LNCaP clone FGC (cell line): Measurements from ENCODE around the gene ARMH4.

Experiments
- DNase-seq: peaks from one replicate; pipeline ENCODE4 v3.0.0-alpha.2; 2011; ENCODE audit warnings: low read depth
- H3K4me3 ChIP-seq: 2 replicates; pipeline ENCODE4 v1.5.1; 2011; ENCODE audit warnings: mild to moderate bottlenecking, low read depth, low read length, control low read depth
- TF ChIP-seq, protein P1 (sequence below): IDR thresholded peaks from 2 replicates; pipeline ENCODE4 v1.5.1; 2012; ENCODE audit warnings: mild to moderate bottlenecking; ENCODE audit not compliant: control insufficient read depth, insufficient read depth; ENCODE audit errors: extremely low read depth

Gene ARMH4

DNA sequence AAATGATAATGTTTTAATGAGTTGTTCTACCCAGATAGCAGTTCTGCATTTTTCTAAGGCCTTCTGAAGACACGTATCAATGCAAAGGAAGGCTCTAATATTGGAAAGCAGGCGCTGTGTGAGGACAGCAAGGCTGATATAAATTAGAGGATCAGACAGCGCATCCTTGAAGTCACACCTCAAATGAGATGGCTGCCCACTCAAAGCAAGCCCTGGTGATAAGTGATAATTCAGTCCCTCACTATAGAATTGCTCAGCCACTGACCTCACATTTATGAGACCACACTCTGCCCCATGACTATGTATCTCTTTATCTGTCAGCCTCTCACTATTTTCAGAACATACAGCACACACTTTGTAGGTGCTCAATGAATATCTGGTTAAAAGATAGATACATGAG lies 62.4 kb downstream of the ARMH4 start:
- no peak for DNase-seq
- TF ChIP-seq, protein P1, sequence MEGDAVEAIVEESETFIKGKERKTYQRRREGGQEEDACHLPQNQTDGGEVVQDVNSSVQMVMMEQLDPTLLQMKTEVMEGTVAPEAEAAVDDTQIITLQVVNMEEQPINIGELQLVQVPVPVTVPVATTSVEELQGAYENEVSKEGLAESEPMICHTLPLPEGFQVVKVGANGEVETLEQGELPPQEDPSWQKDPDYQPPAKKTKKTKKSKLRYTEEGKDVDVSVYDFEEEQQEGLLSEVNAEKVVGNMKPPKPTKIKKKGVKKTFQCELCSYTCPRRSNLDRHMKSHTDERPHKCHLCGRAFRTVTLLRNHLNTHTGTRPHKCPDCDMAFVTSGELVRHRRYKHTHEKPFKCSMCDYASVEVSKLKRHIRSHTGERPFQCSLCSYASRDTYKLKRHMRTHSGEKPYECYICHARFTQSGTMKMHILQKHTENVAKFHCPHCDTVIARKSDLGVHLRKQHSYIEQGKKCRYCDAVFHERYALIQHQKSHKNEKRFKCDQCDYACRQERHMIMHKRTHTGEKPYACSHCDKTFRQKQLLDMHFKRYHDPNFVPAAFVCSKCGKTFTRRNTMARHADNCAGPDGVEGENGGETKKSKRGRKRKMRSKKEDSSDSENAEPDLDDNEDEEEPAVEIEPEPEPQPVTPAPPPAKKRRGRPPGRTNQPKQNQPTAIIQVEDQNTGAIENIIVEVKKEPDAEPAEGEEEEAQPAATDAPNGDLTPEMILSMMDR, result no peak
- H3K4me3 ChIP-seq, result no peak overlapping the region

DNA sequence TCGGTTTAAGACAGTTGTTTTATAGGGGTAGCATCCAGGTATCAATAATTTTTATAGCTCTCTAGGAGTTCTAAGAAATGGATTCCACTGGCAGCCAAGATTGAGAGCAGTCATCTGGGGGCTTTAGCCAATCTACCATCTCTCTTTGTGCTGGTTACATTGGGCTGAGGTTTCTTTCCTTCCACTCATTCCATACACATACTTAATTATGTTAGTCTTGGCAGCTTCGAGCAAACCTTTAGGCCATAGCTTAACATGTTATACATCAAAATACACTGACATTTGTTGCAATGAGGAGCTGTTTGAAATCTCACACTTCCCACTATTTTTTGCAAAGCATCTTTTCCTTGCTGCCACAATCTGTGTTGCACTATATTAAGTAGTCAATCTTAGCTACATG lies 63.1 kb downstream of the ARMH4 start:
- no peak overlapping the region for H3K4me3 ChIP-seq
- TF ChIP-seq, protein P1, result no peak
- no peak for DNase-seq

DNA sequence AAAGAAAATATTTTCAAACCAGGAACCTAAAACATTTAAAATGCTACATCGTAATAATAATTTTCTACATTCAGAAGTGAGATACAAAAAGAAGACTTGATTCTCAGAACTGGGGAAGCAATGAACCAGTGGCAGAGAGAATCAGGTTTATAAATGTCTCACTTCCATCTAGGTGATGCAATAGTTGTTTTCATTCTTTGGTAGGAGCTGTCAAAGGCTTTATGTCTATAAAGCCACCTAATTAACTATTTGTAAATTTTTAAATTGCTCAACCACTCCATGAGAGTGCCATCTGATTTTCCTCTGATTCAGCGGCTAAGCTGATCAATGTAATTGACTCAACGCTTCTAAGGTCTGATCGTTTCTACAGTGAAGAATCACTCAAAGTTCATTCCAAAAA lies 66.1 kb downstream of the ARMH4 start:
- TF ChIP-seq, protein P1, result no peak
- no peak overlapping the region for H3K4me3 ChIP-seq
- DNase-seq, result no peak

DNA sequence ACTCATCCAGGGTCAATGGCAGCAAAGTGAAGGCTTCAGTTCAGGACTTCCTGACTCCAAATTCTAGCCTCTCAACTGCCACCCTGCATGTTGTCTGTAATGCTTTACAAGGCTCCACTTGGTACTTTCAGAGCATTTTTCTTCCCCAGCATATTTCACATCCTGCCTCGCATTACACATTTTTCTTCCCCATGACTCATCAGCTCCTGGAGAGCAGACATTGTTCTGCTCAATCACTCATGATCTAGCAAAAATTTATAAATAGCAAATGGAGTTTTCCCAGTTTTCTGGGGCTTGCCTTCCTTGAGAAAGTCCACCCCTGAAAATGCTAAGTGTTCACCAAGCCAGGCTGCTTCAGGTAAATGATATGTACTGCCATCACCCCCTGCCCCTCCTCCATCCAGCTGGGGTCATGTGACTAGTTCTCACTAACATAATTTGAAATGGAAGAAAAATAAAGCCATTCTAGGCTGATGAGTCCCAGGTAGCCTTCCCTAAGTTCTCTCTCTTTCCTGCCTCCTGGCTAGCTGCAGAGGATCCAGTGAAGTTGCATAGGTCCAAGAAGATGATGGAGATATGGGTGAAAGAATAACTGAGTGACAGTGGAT lies 69.4 kb downstream of the ARMH4 start:
- DNase-seq, result no peak
- TF ChIP-seq, protein P1, result no peak

DNA sequence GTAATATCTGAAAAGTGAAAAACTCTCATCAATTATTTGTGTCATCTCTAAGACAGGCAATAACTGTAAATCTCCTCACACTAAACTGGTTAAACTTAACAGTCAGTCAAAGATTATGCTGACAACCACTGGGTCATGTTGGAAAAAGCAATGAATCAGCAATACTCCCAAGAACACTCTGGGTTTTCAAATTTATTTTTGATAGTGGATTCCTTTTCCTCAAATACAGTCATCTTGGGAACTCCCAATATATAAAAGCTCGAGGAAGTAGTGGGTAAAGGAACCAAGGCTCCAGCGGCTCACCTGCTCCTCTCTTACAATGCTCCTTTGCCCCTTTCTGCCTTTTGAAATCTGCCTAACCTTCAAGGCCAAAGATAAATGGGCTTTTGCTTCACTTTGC lies 70.0 kb downstream of the ARMH4 start:
- H3K4me3 ChIP-seq, result no peak overlapping the region
- TF ChIP-seq, protein P1, result no peak
- no peak for DNase-seq

More for the DNA sequence above, 69.4 kb downstream of the ARMH4 start:
- H3K4me3 ChIP-seq, result no peak overlapping the region

DNA sequence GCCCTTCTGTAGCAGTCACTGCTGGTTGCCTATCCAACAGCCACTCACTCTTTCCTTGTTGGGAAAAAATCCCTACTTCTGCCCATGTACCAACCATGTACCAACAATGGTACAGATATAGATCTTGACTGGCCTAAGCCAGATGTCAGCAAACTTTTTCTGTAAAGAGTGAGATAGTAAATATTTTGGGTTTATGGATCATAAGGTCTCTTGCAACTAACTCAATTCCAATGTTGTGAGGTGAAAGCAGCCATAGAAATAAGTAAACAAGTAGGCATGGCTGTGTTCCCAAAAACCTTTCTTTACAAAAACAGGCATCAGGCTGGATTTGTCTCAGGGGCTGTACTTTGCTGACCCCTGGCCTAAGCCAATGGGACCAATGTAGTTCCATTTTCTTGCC lies 73.5 kb downstream of the ARMH4 start:
- no peak for DNase-seq
- no peak overlapping the region for H3K4me3 ChIP-seq
- TF ChIP-seq, protein P1, result no peak

DNA sequence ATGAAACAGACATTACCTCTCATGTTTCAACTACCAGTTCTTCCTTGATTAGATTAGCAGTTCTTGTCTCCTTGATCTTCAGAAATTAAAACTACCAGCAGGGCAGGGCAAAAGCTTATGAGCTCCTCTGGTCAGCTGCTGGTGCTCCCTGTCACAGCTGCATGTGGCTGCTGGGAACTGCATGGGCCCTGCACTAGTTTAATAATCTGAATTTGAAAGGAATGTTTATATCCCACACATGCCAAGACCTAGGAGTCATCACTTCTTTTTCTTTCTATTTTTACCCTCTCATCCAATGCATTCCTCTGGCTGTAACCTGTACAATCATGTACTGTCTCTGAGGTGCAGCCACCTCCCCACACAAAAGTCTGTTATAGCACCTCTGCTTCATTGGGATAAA lies 73.9 kb downstream of the ARMH4 start:
- TF ChIP-seq, protein P1, result no peak
- no peak overlapping the region for H3K4me3 ChIP-seq
- no peak for DNase-seq
